HT-29 (cell line): ENCODE results near the gene VENTX. TPM values are rescaled to one million over a fixed set of nuclear protein-coding genes. Genes with fewer than 3 reads are reported as not detected.

Experiments
- DNase-seq: peaks from one replicate; pipeline ENCODE4 v3.0.0-alpha.2; 2015; ENCODE audit warnings: low spot score
- total RNA-seq: library from RNA; depleted of rRNA; stranded (reverse); fragments of >200 nt; shearing (Covaris generic); gene quantifications from 2 replicates; pipeline ENCODE4 v1.2.3, GENCODE V29; 2014

The VENTX gene
- total RNA-seq, 1 experiment from 2014 or later = not detected

- DNase-seq = no peak
Measured at GRCh38 chr10:133201948-133202725, 35.5 kb upstream of the VENTX start.

DNA sequence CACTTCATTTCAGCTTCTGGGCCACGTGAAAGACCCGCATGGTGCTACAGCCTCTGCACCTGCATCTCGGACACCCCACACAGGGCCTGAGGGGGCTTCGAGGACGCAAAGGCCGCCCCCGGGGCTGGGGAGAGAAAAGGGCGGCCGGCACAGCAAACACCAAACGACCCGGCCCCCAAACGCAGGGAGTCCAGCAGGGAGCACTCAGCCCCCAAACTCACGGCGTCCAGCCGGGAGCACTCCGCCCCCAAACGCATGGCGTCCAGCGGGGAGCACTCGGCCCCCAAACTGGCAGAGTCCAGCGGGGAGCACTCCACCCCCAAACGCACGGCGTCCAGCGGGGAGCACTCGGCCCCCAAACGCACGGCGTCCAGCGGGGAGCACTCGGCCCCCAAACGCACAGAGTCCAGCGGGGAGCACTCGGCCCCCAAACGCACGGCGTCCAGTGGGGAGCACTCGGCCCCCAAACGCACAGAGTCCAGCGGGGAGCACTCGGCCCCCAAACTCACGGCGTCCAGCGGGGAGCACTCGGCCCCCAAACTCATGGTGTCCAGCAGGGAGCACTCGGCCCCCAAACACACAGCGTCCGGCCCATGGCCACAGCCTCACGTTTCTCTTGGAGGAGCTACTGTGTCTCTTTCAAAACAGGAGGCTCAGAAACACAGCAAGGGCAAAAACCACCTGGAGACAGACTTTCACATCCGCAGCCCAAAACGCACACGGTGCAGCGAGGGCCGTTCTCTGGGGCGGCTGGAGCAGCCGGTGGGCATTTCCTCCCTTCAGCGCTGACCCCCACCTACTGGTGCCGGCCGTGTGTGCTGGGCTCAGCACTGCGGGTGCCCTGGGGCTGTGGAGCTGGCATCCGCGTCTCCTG, 34.6 kb upstream of the VENTX start:
- DNase-seq = no peak

- no peak for DNase-seq
Measured at GRCh38 chr10:133203652-133204195, 33.9 kb upstream of the VENTX start.

DNA sequence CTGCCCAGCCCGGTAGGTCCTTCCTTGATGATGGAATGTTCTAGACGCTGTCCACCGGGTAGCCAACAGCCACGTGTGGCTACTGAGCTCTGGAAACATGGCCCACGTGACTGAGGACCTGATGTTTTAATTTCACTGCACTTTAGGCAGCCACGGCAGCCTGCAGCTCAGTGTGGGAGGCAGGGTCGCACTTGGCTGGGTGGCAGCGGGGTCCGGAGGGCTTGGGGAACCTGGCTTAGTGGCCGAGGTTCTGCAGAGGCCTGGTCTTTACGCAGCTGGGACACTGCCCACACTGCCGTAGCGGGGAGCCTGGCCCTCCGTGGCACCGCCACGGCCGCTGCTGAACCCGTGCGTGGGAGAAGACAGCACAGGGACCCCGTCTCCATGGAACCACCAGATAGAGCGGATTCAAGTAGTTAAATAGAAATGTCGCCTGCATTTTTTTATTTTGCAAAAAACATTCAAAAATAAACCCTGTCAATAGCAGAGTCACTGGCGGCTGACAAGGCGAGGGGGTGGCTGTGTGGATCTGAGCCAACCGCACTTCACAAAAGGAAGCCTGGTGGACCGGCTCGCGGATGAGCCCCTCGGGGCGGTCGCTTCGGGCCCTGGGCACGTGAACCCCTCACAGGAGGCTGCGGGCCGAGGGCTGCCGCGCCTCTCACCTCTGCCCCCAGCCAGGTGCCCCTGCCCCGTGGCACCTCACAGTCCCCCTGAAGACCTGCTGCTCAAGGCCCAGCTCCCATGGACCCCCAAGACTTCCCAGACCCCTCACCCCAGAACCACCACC, 33.2 kb upstream of the VENTX start:
- no peak for DNase-seq

GRCh38 chr10:133205146-133205545, 32.5 kb upstream of the VENTX start:
- no peak for DNase-seq

- no peak for DNase-seq
Measured at GRCh38 chr10:133206356-133207040, 31.2 kb upstream of the VENTX start.

DNA sequence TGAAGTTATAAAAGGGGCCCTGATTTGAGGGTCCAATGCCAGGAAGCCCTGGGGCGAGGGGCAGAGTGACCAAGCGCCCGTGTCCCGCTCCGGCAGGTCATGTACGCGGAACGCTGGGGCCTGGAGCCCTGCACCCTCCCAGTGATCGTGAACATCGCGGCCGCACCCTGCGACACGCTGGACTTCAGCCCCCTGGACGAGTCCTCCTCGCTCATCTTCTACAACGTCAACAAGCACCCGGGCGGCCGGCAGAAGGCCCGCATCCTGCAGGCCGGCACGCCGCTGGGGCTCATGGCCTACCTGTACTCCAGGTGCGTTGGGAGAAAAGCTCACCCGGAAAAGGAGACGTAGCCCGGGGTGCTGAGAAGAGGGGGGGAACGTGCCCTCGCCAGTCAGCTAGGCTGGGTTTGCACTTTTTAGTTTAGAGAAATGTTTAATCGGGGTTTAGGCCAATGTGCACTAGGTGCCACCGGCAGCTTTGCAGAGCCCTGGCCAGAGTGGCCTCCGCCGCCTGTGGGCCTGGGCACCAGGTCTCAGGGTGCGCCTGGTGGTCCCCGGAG, 30.5 kb upstream of the VENTX start:
- DNase-seq = no peak

GRCh38 chr10:133207627-133208026, 30.0 kb upstream of the VENTX start:
- no peak for DNase-seq

GRCh38 chr10:133208466-133208865, 29.2 kb upstream of the VENTX start:
- no peak for DNase-seq

DNA sequence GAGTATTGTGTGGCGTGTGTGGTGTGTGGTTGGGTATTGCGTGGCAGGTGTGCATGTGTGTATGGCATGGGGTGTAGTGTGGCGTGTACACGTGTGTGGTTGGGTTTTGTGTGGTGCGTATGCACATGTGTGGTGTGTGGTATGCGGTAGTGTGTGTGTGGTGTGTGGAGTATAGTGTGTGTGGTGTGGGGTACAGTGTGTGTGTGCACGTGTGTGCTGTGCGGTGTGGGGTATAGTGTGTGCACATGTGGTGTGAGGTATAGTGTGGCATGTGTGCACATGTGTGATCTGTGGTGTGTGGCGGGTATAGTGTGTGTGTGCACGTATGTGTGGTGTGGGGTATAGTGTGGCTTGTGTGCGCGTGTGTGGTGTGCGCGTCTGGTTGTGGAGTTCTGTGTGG, 28.5 kb upstream of the VENTX start:
- no peak for DNase-seq

DNA sequence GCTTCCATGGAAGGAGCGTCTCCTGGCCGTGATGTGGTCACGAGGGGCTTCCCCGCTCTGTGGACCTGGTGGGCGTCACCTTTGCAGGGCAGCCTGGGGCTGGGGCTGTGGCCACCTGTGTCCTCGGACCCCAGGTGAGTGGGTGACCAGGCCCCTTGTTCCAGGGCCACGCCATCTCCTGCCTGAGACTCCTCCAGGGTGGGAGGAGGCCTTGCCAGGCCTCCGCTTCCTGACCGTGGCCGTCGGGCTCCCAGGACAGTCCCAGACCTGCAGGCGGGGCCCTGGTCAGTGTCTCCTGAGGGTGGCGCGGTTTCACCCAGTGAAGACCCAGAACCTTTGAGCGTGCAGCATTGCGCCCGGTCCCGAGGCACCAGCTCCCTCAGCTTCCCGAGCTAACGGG, 28.0 kb upstream of the VENTX start:
- no peak for DNase-seq

DNA sequence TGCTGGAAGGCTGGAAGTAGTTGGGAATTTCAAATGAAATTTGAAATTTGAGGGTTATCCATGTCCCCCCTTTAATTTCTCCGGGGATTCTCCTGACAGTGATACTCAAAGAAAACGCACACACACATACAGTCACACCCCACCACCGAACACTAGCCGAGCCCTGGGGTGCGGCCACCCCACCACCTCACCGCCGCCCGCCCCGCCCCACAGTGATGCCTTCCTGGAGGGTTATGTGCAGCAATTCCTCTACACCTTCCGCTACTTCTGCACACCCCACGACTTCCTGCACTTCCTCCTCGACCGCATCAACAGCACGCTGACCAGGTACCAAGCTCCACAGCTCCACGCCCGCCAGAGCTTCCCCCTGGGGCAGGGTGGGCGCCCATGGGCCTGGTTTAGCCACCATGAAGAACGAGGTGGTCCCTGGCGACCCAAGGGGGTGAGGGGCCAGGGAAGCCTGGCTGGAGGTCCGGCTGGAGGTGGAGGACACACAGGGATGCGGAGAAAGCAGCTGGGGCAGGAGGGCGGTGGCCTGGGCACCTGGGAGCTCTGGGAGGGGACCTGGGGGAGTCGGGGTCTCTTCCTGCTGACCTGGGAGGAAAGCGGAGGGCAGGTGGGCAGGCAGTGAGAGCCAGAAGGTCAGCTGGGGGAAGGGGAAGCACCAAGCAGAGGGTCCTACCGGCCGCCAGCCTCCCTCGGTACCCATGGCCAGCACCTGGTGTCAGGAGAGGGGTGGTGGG, 27.1 kb upstream of the VENTX start:
- DNase-seq = no peak

- no peak for DNase-seq
Measured at GRCh38 chr10:133211141-133211830, 26.4 kb upstream of the VENTX start.

GRCh38 chr10:133211959-133212852, 25.4 kb upstream of the VENTX start:
- no peak for DNase-seq

- DNase-seq = no peak
Measured at GRCh38 chr10:133212853-133213494, 24.7 kb upstream of the VENTX start.

DNA sequence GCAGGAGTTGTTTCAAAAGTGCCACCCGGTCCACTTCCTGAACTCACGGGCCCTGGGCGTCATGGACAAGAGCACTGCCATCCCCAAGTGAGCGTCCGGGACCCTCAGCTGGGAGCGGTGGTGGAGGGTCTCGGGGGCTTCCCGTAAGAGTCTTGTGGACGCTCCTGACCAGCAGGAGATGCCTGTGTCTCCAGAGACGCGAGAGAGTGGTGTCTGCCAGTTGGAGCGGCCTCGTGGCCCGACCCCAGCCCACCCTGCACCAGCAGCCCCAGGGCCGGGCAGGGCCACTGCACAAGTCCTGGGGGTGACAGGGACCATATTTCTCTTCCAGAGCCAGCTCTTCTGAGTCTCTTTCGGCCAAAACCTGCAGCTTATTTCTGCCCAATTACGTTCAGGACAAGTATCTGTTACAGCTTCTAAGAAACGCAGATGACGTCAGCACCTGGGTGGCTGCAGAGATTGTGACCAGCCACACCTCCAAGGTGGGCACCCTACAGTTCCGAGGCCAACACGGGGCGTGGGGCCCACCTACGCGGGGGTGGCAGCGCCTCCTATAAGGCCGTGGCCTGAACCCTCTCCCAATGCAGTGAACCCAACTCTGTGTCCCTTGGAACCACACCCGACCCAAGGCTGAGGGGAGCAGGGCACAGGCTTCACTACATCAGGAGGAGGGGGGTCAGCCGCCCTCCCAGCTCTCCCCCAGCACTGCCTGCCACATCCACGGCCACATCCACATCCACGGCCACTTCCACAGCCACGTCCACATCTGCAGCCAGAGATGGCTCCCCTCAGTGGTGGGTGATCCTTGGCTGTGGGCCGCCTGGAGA, 23.8 kb upstream of the VENTX start:
- DNase-seq = no peak
